HepG2 (cell line): ENCODE measurements around the gene JPH4. TPM values are rescaled to one million over a fixed set of nuclear protein-coding genes. Genes with fewer than 3 reads are reported as not detected.

ENCODE experiments used
- ARID2 ChIP-seq: sonication (generic); formaldehyde crosslinking; IDR thresholded peaks from 2 replicates; pipeline ENCODE4 v1.8.1; 2022; ENCODE audit warnings: mild to moderate bottlenecking, missing genetic modification reagents, borderline replicate concordance
- DPF2 ChIP-seq: sonication (generic); formaldehyde crosslinking; IDR thresholded peaks from 2 replicates; pipeline ENCODE4 v1.4.0; 2020; ENCODE audit warnings: mild to moderate bottlenecking, low read depth, missing genetic modification reagents, borderline replicate concordance
- FOXA1 ChIP-seq, 2 experiments: fragments of 450-650 bp in 1 of 2; sonication (generic) in 1 of 2; formaldehyde crosslinking in 1 of 2; IDR thresholded peaks; 2 replicates each; pipeline versions ENCODE4 v1.4.0 to v1.6.1; 2016 to 2020; ENCODE audit warnings: missing genetic modification reagents in 1 of 2
- NBN ChIP-seq: fragments of 450-650 bp; conservative IDR thresholded peaks from 2 replicates; pipeline ENCODE4 v1.6.1; 2017
- SATB2 ChIP-seq: sonication (generic); formaldehyde crosslinking; IDR thresholded peaks from 2 replicates; pipeline ENCODE4 v1.5.0; 2020; ENCODE audit warnings: missing genetic modification reagents
- U2AF2 ChIP-seq: fragments of 200-400 bp; formaldehyde crosslinking; IDR thresholded peaks from 2 replicates; pipeline ENCODE4 v1.6.1; 2017; ENCODE audit warnings: low read depth, mild to moderate bottlenecking, low read length
- ZNF251 ChIP-seq: sonication (generic); formaldehyde crosslinking; IDR thresholded peaks from 2 replicates; pipeline ENCODE4 v1.9.0; 2021; ENCODE audit warnings: mild to moderate bottlenecking, missing genetic modification reagents
- ZNF326 ChIP-seq: sonication (generic); formaldehyde crosslinking; IDR thresholded peaks from 2 replicates; pipeline ENCODE4 v1.4.0; 2020; ENCODE audit warnings: missing genetic modification reagents, borderline replicate concordance
- ZNF354B ChIP-seq: sonication (generic); formaldehyde crosslinking; IDR thresholded peaks from 2 replicates; pipeline ENCODE4 v1.8.0; 2022; ENCODE audit warnings: mild to moderate bottlenecking, missing genetic modification reagents
- ZNF75D ChIP-seq: sonication (generic); formaldehyde crosslinking; IDR thresholded peaks from 2 replicates; pipeline ENCODE4 v1.8.1; 2023; ENCODE audit warnings: missing genetic modification reagents, mild to moderate bottlenecking, borderline replicate concordance
- ZNF775 ChIP-seq: sonication (generic); formaldehyde crosslinking; IDR thresholded peaks from 2 replicates; pipeline ENCODE4 v1.4.0; 2020; ENCODE audit warnings: missing genetic modification reagents, mild to moderate bottlenecking, moderate library complexity, borderline replicate concordance
- ZNF883 ChIP-seq: sonication (generic); formaldehyde crosslinking; IDR thresholded peaks from 2 replicates; pipeline ENCODE4 v1.5.1; 2020; ENCODE audit warnings: mild to moderate bottlenecking, missing genetic modification reagents; ENCODE audit errors: not compliant biosample characterization
- polyA plus RNA-seq, 8 experiments: library from polyadenylated mRNA; depleted of rRNA in 3 of 8; stranded (reverse) in 7 of 8; unstranded in 1 of 8; fragments of >200 nt; fragmentation: Illumina TruSeq in 4 of 8; extraction: Trizol in 4 of 8; gene quantifications; 2 replicates each; pipeline versions ENCODE4 v1.2.1 to v1.2.3, GENCODE V29; 2011 to 2016; ENCODE audit warnings: low read depth in 4 of 8, missing spikeins in 1 of 8, mixed read lengths in 1 of 8; ENCODE audit not compliant: insufficient read depth in 1 of 8
- total RNA-seq, 5 experiments: library from RNA; depleted of rRNA; stranded (reverse); fragments of >200 nt; fragmentation: Illumina TruSeq; extraction: Trizol; gene quantifications; 2 replicates each; pipeline ENCODE4 v1.2.3, GENCODE V29; 2016; ENCODE audit warnings: low read depth in 1 of 5
- TF ChIP-seq, protein P1 (sequence below): IDR thresholded peaks from 2 replicates; pipeline ENCODE4 v1.6.1; 2012; ENCODE audit warnings: low read depth, low read length, improper control_type of control experiment
- TF ChIP-seq, protein P2 (sequence below): sonication (generic); formaldehyde crosslinking; IDR thresholded peaks from 2 replicates; pipeline ENCODE4 v1.9.0; 2021; ENCODE audit warnings: missing genetic modification reagents, mild to moderate bottlenecking, borderline replicate concordance
- TF ChIP-seq, protein P3 (sequence below): sonication (generic); formaldehyde crosslinking; IDR thresholded peaks from 2 replicates; pipeline ENCODE4 v1.5.0; 2020; ENCODE audit warnings: missing genetic modification reagents
- TF ChIP-seq, protein P4 (sequence below): sonication (generic); formaldehyde crosslinking; IDR thresholded peaks from 2 replicates; pipeline ENCODE4 v1.8.1; 2023; ENCODE audit warnings: missing genetic modification reagents, inconsistent platforms, borderline replicate concordance
- TF ChIP-seq, protein P5 (sequence below): fragments of 450-650 bp; IDR thresholded peaks from 2 replicates; pipeline ENCODE4 v1.6.1; 2017
- TF ChIP-seq, protein P6 (sequence below): sonication (generic); formaldehyde crosslinking; conservative IDR thresholded peaks from 2 replicates; pipeline ENCODE4 v1.8.1; 2023; ENCODE audit warnings: missing genetic modification reagents
- TF ChIP-seq, protein P7 (sequence below): IDR thresholded peaks from 2 replicates; pipeline ENCODE4 v1.6.1; 2012; ENCODE audit warnings: low read length, improper control_type of control experiment

JPH4 gene
- total and polyA plus RNA-seq, 2 of the 13 experiments (the other 11 are each of a cell fraction or from before 2014, with no cell fraction given), result 0.08 to 0.22 TPM

DNA sequence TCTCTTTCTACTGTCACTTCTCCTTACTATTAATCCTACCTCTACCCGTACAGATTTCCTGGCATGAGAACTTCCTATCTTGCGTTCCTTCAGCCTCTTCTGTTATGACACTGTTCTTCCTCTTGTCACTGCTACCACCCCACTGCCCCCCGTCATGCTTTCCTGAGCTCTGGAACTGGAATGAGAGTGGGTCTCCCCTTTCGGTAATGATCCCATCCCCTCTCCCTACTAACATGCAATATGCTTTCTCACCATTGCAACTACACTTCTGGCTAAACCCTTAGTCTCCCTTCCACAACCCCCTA is 6.1 kb downstream of the JPH4 start (continued):
- TF ChIP-seq, protein P1, sequence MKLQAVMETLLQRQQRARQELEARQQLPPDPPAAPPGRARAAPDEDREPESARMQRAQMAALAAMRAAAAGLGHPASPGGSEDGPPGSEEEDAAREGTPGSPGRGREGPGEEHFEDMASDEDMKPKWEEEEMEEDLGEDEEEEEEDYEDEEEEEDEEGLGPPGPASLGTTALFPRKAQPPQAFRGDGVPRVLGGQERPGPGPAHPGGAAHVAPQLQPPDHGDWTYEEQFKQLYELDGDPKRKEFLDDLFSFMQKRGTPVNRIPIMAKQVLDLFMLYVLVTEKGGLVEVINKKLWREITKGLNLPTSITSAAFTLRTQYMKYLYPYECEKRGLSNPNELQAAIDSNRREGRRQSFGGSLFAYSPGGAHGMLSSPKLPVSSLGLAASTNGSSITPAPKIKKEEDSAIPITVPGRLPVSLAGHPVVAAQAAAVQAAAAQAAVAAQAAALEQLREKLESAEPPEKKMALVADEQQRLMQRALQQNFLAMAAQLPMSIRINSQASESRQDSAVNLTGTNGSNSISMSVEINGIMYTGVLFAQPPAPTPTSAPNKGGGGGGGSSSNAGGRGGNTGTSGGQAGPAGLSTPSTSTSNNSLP, result no peak
- TF ChIP-seq ZNF775 (CRISPR knock-in tag) (no peak), ZNF326 (CRISPR knock-in tag) (no peak), ZNF251 (no peak), ZNF75D (CRISPR knock-in tag) (no peak), ZNF883 (CRISPR knock-in tag) (no peak), DPF2 (no peak), U2AF2 (no peak), FOXA1 (IDR thresholded peaks at IDR 0.05) (peak; percentile 11; the same call in 1 of the 2 replicates), FOXA1 (CRISPR knock-in tag; IDR thresholded peaks at IDR 0.05) (no peak), NBN (0 out of 2 replicates have a peak, but pooled peaks have one; percentile 60), ARID2 (CRISPR knock-in tag) (no peak), ZNF354B (CRISPR knock-in tag) (no peak), SATB2 (CRISPR knock-in tag) (no peak)
- TF ChIP-seq, protein P2, sequence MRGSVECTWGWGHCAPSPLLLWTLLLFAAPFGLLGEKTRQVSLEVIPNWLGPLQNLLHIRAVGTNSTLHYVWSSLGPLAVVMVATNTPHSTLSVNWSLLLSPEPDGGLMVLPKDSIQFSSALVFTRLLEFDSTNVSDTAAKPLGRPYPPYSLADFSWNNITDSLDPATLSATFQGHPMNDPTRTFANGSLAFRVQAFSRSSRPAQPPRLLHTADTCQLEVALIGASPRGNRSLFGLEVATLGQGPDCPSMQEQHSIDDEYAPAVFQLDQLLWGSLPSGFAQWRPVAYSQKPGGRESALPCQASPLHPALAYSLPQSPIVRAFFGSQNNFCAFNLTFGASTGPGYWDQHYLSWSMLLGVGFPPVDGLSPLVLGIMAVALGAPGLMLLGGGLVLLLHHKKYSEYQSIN, result no peak
- TF ChIP-seq, protein P3, sequence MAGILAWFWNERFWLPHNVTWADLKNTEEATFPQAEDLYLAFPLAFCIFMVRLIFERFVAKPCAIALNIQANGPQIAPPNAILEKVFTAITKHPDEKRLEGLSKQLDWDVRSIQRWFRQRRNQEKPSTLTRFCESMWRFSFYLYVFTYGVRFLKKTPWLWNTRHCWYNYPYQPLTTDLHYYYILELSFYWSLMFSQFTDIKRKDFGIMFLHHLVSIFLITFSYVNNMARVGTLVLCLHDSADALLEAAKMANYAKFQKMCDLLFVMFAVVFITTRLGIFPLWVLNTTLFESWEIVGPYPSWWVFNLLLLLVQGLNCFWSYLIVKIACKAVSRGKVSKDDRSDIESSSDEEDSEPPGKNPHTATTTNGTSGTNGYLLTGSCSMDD (CRISPR knock-in tag), result no peak
- TF ChIP-seq, protein P4, sequence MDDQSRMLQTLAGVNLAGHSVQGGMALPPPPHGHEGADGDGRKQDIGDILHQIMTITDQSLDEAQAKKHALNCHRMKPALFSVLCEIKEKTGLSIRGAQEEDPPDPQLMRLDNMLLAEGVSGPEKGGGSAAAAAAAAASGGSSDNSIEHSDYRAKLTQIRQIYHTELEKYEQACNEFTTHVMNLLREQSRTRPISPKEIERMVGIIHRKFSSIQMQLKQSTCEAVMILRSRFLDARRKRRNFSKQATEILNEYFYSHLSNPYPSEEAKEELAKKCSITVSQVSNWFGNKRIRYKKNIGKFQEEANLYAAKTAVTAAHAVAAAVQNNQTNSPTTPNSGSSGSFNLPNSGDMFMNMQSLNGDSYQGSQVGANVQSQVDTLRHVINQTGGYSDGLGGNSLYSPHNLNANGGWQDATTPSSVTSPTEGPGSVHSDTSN (CRISPR knock-in tag), result no peak
- TF ChIP-seq, protein P5, sequence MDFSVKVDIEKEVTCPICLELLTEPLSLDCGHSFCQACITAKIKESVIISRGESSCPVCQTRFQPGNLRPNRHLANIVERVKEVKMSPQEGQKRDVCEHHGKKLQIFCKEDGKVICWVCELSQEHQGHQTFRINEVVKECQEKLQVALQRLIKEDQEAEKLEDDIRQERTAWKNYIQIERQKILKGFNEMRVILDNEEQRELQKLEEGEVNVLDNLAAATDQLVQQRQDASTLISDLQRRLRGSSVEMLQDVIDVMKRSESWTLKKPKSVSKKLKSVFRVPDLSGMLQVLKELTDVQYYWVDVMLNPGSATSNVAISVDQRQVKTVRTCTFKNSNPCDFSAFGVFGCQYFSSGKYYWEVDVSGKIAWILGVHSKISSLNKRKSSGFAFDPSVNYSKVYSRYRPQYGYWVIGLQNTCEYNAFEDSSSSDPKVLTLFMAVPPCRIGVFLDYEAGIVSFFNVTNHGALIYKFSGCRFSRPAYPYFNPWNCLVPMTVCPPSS, result no peak
- TF ChIP-seq, protein P6, sequence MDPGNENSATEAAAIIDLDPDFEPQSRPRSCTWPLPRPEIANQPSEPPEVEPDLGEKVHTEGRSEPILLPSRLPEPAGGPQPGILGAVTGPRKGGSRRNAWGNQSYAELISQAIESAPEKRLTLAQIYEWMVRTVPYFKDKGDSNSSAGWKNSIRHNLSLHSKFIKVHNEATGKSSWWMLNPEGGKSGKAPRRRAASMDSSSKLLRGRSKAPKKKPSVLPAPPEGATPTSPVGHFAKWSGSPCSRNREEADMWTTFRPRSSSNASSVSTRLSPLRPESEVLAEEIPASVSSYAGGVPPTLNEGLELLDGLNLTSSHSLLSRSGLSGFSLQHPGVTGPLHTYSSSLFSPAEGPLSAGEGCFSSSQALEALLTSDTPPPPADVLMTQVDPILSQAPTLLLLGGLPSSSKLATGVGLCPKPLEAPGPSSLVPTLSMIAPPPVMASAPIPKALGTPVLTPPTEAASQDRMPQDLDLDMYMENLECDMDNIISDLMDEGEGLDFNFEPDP, result no peak
- TF ChIP-seq, protein P7, sequence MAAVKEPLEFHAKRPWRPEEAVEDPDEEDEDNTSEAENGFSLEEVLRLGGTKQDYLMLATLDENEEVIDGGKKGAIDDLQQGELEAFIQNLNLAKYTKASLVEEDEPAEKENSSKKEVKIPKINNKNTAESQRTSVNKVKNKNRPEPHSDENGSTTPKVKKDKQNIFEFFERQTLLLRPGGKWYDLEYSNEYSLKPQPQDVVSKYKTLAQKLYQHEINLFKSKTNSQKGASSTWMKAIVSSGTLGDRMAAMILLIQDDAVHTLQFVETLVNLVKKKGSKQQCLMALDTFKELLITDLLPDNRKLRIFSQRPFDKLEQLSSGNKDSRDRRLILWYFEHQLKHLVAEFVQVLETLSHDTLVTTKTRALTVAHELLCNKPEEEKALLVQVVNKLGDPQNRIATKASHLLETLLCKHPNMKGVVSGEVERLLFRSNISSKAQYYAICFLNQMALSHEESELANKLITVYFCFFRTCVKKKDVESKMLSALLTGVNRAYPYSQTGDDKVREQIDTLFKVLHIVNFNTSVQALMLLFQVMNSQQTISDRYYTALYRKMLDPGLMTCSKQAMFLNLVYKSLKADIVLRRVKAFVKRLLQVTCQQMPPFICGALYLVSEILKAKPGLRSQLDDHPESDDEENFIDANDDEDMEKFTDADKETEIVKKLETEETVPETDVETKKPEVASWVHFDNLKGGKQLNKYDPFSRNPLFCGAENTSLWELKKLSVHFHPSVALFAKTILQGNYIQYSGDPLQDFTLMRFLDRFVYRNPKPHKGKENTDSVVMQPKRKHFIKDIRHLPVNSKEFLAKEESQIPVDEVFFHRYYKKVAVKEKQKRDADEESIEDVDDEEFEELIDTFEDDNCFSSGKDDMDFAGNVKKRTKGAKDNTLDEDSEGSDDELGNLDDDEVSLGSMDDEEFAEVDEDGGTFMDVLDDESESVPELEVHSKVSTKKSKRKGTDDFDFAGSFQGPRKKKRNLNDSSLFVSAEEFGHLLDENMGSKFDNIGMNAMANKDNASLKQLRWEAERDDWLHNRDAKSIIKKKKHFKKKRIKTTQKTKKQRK, result 0 out of 2 replicates have a peak, but pooled peaks have one; percentile 19
